C4-2B (cell line): ENCODE results near the gene LGI2.

Experiments
- ZFX ChIP-seq: fragments of 450-650 bp; IDR thresholded peaks from 2 replicates; pipeline ENCODE4 v1.6.1; 2017
- TF ChIP-seq, protein P1 (sequence below): fragments of 450-650 bp; conservative IDR thresholded peaks from 2 replicates; pipeline ENCODE4 v1.5.1; 2017; ENCODE audit warnings: mild to moderate bottlenecking

- TF ChIP-seq, protein P1, sequence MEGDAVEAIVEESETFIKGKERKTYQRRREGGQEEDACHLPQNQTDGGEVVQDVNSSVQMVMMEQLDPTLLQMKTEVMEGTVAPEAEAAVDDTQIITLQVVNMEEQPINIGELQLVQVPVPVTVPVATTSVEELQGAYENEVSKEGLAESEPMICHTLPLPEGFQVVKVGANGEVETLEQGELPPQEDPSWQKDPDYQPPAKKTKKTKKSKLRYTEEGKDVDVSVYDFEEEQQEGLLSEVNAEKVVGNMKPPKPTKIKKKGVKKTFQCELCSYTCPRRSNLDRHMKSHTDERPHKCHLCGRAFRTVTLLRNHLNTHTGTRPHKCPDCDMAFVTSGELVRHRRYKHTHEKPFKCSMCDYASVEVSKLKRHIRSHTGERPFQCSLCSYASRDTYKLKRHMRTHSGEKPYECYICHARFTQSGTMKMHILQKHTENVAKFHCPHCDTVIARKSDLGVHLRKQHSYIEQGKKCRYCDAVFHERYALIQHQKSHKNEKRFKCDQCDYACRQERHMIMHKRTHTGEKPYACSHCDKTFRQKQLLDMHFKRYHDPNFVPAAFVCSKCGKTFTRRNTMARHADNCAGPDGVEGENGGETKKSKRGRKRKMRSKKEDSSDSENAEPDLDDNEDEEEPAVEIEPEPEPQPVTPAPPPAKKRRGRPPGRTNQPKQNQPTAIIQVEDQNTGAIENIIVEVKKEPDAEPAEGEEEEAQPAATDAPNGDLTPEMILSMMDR, result no peak
- no peak for TF ChIP-seq ZFX
Measured at GRCh38 chr4:25007598-25007997, 23.1 kb downstream of the LGI2 start.
